Coronary artery (tissue), 2 donors: Measurements from ENCODE around the gene FALEC.
A peak's percentile ranks its signal among the peaks of the same experiment; 100 is the strongest.

Source experiments
- DNase-seq: peaks from one replicate; pipeline ENCODE4 v3.0.0-alpha.2; 2017; ENCODE audit warnings: low spot score
- H3K27ac ChIP-seq, 2 donors: fragments of 200-600 bp; sonication (generic); one replicate each; pipeline ENCODE4 v1.5.1; 2016 to 2019
- H3K4me3 ChIP-seq: fragments of 200-600 bp; sonication (generic); 2 replicates; pipeline ENCODE4 v1.5.1; 2016; ENCODE audit warnings: mild to moderate bottlenecking, moderate library complexity
- TF ChIP-seq, protein P1 (sequence below): fragments of 200-600 bp; sonication (generic); IDR thresholded peaks from one replicate; pipeline ENCODE4 v1.5.1; 2019; ENCODE audit warnings: antibody characterized with exemption

Gene FALEC

DNA sequence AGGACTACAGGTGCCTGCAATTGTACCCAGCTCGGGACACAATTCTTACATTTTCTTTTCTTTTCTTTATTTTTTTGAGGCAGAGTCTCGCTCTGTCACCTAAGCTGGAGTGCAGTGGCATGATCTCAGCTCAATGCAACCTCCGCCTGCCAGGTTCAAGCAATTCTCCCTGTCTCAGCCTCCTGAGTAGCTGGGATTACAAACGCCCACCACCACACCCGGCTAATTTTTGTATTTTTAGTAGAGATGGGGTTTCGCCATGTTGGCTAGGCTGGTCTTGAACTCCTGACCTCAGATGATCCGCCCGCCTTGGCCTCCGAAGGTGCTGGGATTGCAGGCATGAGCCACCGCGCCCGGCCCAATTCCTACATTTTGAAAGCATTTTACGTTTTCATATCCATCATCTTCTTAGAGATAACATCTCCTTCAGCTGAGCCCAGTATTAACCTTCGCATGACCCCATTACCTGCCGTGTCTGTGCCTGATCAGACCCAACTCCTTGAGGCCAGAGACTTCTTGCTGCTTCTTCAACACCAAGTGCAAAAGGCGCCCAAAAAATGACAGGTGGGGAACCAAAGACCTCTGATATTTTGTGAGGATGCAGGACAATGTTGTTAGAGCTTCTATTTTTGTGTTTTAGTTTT is 30.9 kb downstream of the FALEC start:
- Histone ChIP-seq H3K4me3 (no peak overlapping the region), H3K27ac (no peak overlapping the region)
- TF ChIP-seq, protein P1, sequence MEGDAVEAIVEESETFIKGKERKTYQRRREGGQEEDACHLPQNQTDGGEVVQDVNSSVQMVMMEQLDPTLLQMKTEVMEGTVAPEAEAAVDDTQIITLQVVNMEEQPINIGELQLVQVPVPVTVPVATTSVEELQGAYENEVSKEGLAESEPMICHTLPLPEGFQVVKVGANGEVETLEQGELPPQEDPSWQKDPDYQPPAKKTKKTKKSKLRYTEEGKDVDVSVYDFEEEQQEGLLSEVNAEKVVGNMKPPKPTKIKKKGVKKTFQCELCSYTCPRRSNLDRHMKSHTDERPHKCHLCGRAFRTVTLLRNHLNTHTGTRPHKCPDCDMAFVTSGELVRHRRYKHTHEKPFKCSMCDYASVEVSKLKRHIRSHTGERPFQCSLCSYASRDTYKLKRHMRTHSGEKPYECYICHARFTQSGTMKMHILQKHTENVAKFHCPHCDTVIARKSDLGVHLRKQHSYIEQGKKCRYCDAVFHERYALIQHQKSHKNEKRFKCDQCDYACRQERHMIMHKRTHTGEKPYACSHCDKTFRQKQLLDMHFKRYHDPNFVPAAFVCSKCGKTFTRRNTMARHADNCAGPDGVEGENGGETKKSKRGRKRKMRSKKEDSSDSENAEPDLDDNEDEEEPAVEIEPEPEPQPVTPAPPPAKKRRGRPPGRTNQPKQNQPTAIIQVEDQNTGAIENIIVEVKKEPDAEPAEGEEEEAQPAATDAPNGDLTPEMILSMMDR = no peak
- DNase-seq = no peak

DNA sequence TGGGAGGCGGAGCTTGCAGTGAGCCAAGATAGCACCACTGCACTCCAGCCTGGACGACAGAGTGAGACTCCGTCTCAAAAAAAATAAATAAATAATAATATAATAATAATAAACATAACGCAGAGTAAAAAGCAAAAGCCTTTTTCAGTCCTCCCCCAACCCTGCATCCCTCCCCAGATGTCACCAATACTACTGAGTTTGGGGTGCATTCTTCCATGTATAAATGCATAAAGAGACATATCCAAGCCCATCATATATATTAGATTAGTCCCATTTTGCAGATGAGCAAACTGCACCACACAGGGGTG is 32.7 kb downstream of the FALEC start:
- TF ChIP-seq, protein P1 = no peak
- no peak for DNase-seq
- peak overlapping the region; percentile 95 for H3K4me3 ChIP-seq
- H3K27ac ChIP-seq = peak overlapping the region; percentile 95 to 99

DNA sequence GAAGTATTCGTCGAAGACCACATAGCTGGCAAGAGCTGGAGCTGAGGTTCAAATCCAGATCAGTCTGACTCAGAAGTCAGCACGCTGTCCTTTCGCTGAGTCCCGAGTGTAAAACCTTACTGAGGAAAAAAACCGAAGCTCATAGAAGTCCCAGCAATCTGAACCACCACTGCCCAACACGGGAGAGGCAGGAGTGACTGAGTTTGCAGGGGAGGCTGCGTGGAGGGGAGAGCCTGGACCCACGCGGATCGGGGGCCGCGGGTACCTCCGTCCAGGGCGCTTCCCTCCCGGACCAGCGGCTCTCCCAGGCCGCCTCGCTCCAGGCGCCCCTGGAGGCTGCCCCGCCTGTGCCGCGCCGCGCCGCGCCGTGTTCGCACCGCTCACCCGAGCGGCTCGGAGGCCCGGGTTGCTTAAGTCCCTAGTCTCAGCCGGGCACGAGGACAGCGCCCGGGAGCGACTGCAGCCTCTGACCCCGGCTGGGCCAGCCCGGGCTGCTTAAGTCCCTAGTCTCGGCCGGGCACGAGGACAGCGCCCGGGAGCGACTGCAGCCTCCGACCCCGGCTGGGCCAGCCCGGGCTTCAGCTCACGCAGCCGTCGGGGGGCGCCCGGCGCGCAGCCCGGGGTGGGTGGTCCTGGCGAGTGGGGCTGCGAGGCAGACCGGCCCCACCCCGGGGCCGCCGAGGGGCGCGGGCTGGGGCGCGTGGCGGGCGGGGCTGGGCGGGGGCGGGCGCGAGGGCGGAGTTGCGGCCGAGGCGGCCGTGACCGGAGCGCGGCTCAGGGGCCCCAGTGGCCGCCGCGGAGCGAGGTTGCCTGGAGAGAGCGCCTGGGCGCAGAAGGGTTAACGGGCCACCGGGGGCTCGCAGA is 33.3 kb downstream of the FALEC start, which contains the start of gene ADAMTSL4:
ADAMTSL4 (plus strand) TSS at position 777 of the 864 bp plus-strand sequence. CDS start 2,881 bp downstream, outside the sequence.
- peak; percentile 86 for DNase-seq
- TF ChIP-seq, protein P1 = no peak
- Histone ChIP-seq H3K4me3 (peak within 1 kb of the TSS; percentile 95), H3K27ac (peak within 1 kb of the TSS; percentile 95 to 99)

DNA sequence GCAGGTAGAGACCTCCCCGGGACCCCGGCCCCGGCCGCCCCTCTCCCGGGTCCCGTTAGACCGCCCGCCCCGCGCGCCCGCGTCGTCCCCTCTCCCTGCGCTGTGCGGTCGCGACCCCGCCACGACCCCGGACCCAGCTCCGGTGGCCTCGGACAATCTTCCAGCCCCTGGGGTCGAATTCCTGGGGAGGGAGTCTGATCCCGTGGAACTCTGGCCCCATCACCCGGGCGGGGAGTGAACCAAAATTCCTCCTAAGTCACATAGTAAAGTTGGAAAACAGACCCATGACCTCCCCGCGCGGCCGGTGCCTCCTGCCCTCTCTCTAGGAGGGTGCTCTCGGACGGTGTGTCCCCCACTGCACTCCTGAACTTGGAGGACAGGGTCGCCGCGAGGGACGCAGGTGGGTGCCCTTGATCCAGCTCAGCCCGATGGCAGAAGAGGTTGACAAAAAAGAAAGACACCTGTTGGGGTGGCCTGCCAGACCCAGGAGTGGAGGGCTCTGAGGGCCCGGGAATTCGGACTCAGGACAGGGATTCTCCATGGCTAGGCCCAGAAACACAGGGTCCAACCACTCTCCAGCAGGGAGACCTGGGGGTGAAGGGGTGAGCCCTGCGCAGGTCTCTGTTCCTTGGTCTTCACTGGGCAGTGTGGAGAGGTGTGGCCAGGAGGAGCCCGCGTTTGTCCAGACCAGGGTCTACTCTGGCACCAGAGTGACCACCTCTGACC is 34.1 kb downstream of the FALEC start:
- Histone ChIP-seq H3K27ac (peak overlapping the region; percentile 95 to 99), H3K4me3 (peak overlapping the region; percentile 95)
- TF ChIP-seq, protein P1 = no peak
- peak; percentile 80 for DNase-seq

DNA sequence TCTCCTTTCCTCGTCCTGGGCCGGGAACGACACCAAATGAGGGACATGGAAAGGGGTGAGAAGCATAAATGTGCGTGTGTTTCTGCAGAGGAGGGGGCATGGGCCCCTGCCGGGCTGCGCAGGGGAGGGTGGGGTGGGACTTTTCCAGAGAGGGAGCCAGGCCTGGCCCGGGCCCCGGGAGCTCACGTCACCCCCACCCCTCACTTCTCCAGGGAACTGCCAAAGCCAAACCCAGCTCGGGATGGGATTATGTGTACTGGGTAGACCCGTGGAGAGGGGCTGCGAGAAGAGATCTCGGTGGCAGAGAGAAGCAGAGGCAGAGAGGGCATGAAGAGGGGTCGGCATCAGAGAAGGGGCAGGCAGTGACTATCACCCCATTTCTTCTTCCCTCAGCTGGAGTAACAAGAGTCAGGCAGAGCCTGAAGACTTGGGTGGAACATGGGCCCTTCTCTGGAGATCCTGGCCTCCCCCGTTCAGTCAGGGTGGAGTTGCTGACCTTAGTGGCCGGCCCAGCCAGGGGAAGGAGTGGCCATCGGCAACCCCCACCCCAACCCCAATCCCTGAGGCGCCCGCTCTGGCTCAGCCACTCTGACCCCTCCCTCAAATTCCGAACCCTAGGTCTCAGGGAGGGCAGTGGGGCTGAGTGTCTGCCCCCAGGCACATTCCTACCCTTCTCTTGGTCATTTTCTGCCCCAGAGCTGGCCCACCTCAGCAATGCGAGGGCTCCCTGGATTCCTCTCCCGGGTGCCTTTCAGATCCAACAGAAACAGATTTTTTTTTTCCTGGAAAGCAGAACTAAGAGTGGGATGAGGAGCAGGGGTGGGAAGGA is 34.9 kb downstream of the FALEC start:
- peak overlapping the region; percentile 95 to 99 for H3K27ac ChIP-seq
- TF ChIP-seq, protein P1 = no peak
- peak overlapping the region; percentile 95 for H3K4me3 ChIP-seq

DNA sequence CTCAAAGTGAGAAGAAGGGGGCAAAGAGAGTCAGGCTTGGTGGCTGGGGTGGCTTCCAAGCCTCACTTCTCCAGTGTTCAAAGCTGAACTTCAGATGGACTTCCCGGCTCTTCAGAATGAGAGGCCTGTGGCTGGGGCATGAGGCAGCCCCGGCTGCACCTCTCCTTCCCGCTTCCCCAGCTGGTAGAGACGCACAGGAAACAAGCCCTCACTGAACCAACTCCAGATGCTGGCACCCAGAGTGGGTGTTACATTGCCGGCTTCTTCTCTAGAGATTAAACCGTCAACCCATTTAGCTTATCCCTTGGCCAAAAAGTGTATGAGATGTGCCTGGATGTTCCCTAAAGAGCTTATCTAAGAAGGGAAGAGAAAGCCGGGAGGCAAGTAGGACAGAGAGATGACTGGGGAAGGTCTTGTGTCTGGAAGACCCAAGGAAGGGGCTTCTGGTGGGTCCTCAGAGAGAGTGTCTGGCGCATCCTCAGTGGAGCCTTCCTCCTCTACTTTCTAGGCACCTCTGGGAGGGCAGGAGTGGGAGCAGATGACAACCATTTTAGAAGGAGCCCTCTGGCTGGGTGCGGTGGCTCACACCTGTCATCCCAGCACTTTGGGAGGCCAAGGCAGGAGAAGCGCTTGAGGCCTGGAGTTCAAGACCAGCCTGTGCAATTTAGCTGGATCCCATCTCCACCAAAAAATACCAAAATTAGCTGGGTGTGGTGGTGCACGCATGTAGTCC is 35.7 kb downstream of the FALEC start:
- H3K27ac ChIP-seq = peak overlapping the region; percentile 95 to 99
- peak overlapping the region; percentile 95 for H3K4me3 ChIP-seq
- DNase-seq = peak; percentile 79
- TF ChIP-seq, protein P1 = no peak

More for the DNA sequence above, 34.9 kb downstream of the FALEC start:
- DNase-seq = peak; percentile 88
